Endothelial cell of umbilical vein (primary cell): ENCODE data around the gene MAPKAP1. TPM values are rescaled to one million over a fixed set of nuclear protein-coding genes. Genes with fewer than 3 reads are reported as not detected.
A peak's percentile ranks its signal among the peaks of the same experiment; 100 is the strongest.

Source experiments
- BruUV-seq: library from RNA; stranded (reverse); fragments of 400-500 nt; replicated peaks from 2 replicates; lab custom pipeline; 2021; lab: Mats Ljungman, UMichigan
- CTCF ChIA-PET: fragments of 300-600, 350-600 bp; sonication (Branson Sonifier 250); formaldehyde crosslinking; loops from one replicate; lab custom pipeline; 2021; ENCODE audit warnings: antibody characterized with exemption, inconsistent platforms; lab: Charles Lee
- POLR2A ChIA-PET: fragments of 300-600, 350-600 bp; sonication (Branson Sonifier 250); formaldehyde crosslinking; loops from one replicate; lab custom pipeline; 2021; ENCODE audit warnings: antibody characterized with exemption, inconsistent platforms; lab: Charles Lee
- DNase-seq: peaks from one replicate; pipeline ENCODE4 v3.0.0-alpha.2; 2011; ENCODE audit warnings: low read depth, low spot score
- FAIRE-seq: peaks from 2 replicates; lab custom pipeline; 2011; peaks lifted over from hg19 to GRCh38; lab: Jason Lieb, UNC
- H2AFZ ChIP-seq: 2 replicates; pipeline ENCODE4 v1.6.0; 2012; ENCODE audit warnings: low read depth, low read length, control low read depth, inconsistent platforms
- H3K27ac ChIP-seq: 2 replicates; pipeline ENCODE4 v1.5.1; 2011; ENCODE audit warnings: low read depth, mild to moderate bottlenecking, control low read depth, low read length, moderate library complexity; ENCODE audit not compliant: insufficient read depth
- H3K27me3 ChIP-seq, 2 experiments: 2 replicates each; pipeline versions ENCODE4 v1.6.0 to v1.6.1; 2011; ENCODE audit warnings: low read length in 2 of 2, mixed read lengths in 1 of 2; ENCODE audit not compliant: control insufficient read depth in 2 of 2, insufficient read depth in 2 of 2
- H3K36me3 ChIP-seq, 2 experiments: 2 replicates in 1 of 2; 3 replicates in 1 of 2; pipeline ENCODE4 v1.5.1; 2011; ENCODE audit warnings: low read length in 2 of 2, mild to moderate bottlenecking in 1 of 2, moderate library complexity in 1 of 2; ENCODE audit not compliant: control insufficient read depth in 2 of 2, insufficient read depth in 2 of 2; ENCODE audit errors: extremely low read depth in 1 of 2
- H3K4me1 ChIP-seq: 3 replicates; pipeline ENCODE4 v1.5.1; 2011; ENCODE audit warnings: mild to moderate bottlenecking, low read length; ENCODE audit not compliant: control insufficient read depth, insufficient read depth; ENCODE audit errors: extremely low read depth
- H3K4me2 ChIP-seq: 2 replicates; pipeline ENCODE4 v1.6.1; 2011; ENCODE audit warnings: low read length, control low read depth, mixed read lengths; ENCODE audit not compliant: insufficient read depth
- H3K4me3 ChIP-seq, 3 experiments: fragments of 200-600 bp in 1 of 3; sonication (generic), shearing (Covaris generic) in 1 of 3; replicated peaks in 1 of 3; 2 replicates each; pipeline ENCODE4 v1.5.1; 2011 to 2016; ENCODE audit warnings: control low read depth in 3 of 3, low read length in 3 of 3, mild to moderate bottlenecking in 2 of 3, inconsistent platforms in 1 of 3, low read depth in 1 of 3, moderate library complexity in 1 of 3; ENCODE audit not compliant: insufficient read depth in 1 of 3
- H3K79me2 ChIP-seq: 2 replicates; pipeline ENCODE4 v1.6.0; 2012; ENCODE audit warnings: low read length, inconsistent platforms; ENCODE audit not compliant: control insufficient read depth, insufficient read depth
- H3K9ac ChIP-seq: replicated peaks from 2 replicates; pipeline ENCODE3; 2011; ENCODE audit warnings: low read length, control low read depth; ENCODE audit not compliant: insufficient read depth; ENCODE audit errors: extremely low read depth
- H3K9me1 ChIP-seq: replicated peaks from 3 replicates; pipeline ENCODE4 v1.6.0; 2011; ENCODE audit warnings: mild to moderate bottlenecking, low read length; ENCODE audit not compliant: control insufficient read depth, insufficient read depth; ENCODE audit errors: extremely low read depth
- H3K9me3 ChIP-seq: replicated peaks from 2 replicates; pipeline ENCODE4 v1.5.1; 2012; ENCODE audit warnings: low read length, inconsistent platforms; ENCODE audit not compliant: control insufficient read depth, insufficient read depth
- H4K20me1 ChIP-seq: replicated peaks from 2 replicates; pipeline ENCODE3; 2011; ENCODE audit warnings: mild to moderate bottlenecking, low read length; ENCODE audit not compliant: control insufficient read depth, insufficient read depth; ENCODE audit errors: extremely low read depth
- CTCF ChIP-seq, 2 donors: IDR thresholded peaks; 1 replicate in 1 of 2; 2 replicates in 1 of 2; pipeline ENCODE4 v1.5.1; 2011; ENCODE audit warnings: low read length in 2 of 2, mild to moderate bottlenecking in 2 of 2, moderate library complexity in 2 of 2, control low read depth in 1 of 2, inconsistent platforms in 1 of 2, low read depth in 1 of 2; ENCODE audit not compliant: insufficient read depth in 1 of 2; ENCODE audit errors: extremely low read depth in 1 of 2
- EZH2 ChIP-seq: IDR thresholded peaks from 2 replicates; pipeline ENCODE4 v1.6.1; 2012; ENCODE audit warnings: borderline replicate concordance, low read depth, mild to moderate bottlenecking, moderate library complexity, low read length, inconsistent platforms; ENCODE audit not compliant: severe bottlenecking
- FOS ChIP-seq: IDR thresholded peaks from 2 replicates; pipeline ENCODE4 v1.6.1; 2011; ENCODE audit warnings: mild to moderate bottlenecking, low read length, moderate library complexity, borderline replicate concordance; ENCODE audit not compliant: insufficient read depth
- GATA2 ChIP-seq: IDR thresholded peaks from 2 replicates; pipeline ENCODE4 v1.7.0; 2011; ENCODE audit warnings: low read depth, mild to moderate bottlenecking, moderate library complexity, mixed read lengths, low read length; ENCODE audit not compliant: insufficient read length, insufficient read depth
- JUN ChIP-seq: IDR thresholded peaks from 2 replicates; pipeline ENCODE4 v1.6.1; 2011; ENCODE audit warnings: borderline replicate concordance, low read depth; ENCODE audit not compliant: insufficient read length, insufficient read depth
- MAX ChIP-seq: IDR thresholded peaks from 2 replicates; pipeline ENCODE4 v1.6.1; 2011; ENCODE audit not compliant: insufficient read depth, insufficient read length
- MYC ChIP-seq: IDR thresholded peaks from one replicate; pipeline ENCODE4 v1.6.1; 2011; ENCODE audit warnings: mild to moderate bottlenecking, low read depth, low read length
- POLR2A ChIP-seq: IDR thresholded peaks from 2 replicates; pipeline ENCODE4 v1.6.1; 2012; ENCODE audit warnings: low read depth, mild to moderate bottlenecking, control low read depth, low read length
- POLR2AphosphoS5 ChIP-seq: IDR thresholded peaks from 2 replicates; pipeline ENCODE4 v1.6.1; 2012; ENCODE audit warnings: low read depth, mild to moderate bottlenecking, control low read depth, low read length, moderate library complexity; ENCODE audit not compliant: insufficient read depth
- dilution Hi-C: fragments of 300-500 bp; cut with MboI; formaldehyde crosslinking; loops from one replicate; pipeline ENCODE4 v1.15.0; 2019; ENCODE audit warnings: low sequenced_read_pairs; ENCODE audit not compliant: extremely low pct_ligation_motif_present
- intact Hi-C: fragments of 100-400 bp; cut with micrococcal nuclease; formaldehyde crosslinking; loops from one replicate; pipeline ENCODE4 v1.10.0; 2022
- polyA plus RNA-seq, 4 experiments: library from polyadenylated mRNA; depleted of rRNA in 3 of 4; stranded (reverse) in 3 of 4; unstranded in 1 of 4; fragments of >200 nt; gene quantifications; 2 replicates each; pipeline versions ENCODE4 v1.2.1 to v1.2.3, GENCODE V29; 2011 to 2012; ENCODE audit warnings: missing spikeins in 1 of 4
- total RNA-seq: library from RNA; stranded (reverse); gene quantifications from 2 replicates; pipeline ENCODE4 v1.2.3, GENCODE V29; 2021

MAPKAP1 gene
- total and polyA plus RNA-seq, 2 donors (not counting 3 experiments of a cell fraction or from before 2014, with no cell fraction given), result 61.9 to 99.1 TPM

- Histone ChIP-seq H3K27me3 (peaks cover 3 to 4% of the 10 kb centered on the region in 2 experiments), H2AFZ (peak overlapping the region; percentile 45), H4K20me1 (no peaks in the 10 kb centered on the region), H3K9ac (no peak overlapping the region), H3K4me3 (peak overlapping the region in 2 of 3 experiments; percentile 22 to 92), H3K9me3 (no peaks in the 10 kb centered on the region), H3K36me3 (no peaks in the 10 kb centered on the region), H3K4me1 (peaks cover 21% of the 10 kb centered on the region), H3K79me2 (peaks cover 26% of the 10 kb centered on the region), H3K9me1 (no peaks in the 10 kb centered on the region), H3K4me2 (peak overlapping the region; percentile 51), H3K27ac (no peak overlapping the region)
- ChIA-PET CTCF (interaction anchor here (1.0 to 1.5 kb wide), 5 partner anchors 39 to 338 kb away, joined by 3 to 10 read pairs (median 6); partner anchors contain the start of gene MAPKAP1), POLR2A (interaction anchor here (0.7 to 1.0 kb wide), 2 partner anchors 39 to 47 kb away, joined by 3 to 5 read pairs; partner anchors contain the start of gene MAPKAP1)
- no TSS peak for BruUV-seq
- TF ChIP-seq MAX (no peak), POLR2AphosphoS5 (no peak), GATA2 (no peak), JUN (no peak)
- dilution Hi-C loops (no loop called here), intact Hi-C loops (loop anchor here (1.0 to 5.0 kb wide), 7 partner anchors 39 to 338 kb away; partner anchors contain the start of gene MAPKAP1)
- no peak for DNase-seq
- no peak for FAIRE-seq
Measured at GRCh38 chr9:125745682-125746016, 38.6 kb upstream of the MAPKAP1 start.

- DNase-seq (no peak), FAIRE-seq (no peak)
- Histone ChIP-seq H3K27me3 (peaks cover 3 to 4% of the 10 kb centered on the region in 2 experiments), H3K36me3 (no peaks in the 10 kb centered on the region), H3K4me1 (peaks cover 15% of the 10 kb centered on the region), H4K20me1 (no peaks in the 10 kb centered on the region), H3K4me3 (no peak overlapping the region), H3K9me1 (no peaks in the 10 kb centered on the region), H3K4me2 (no peak overlapping the region), H3K9ac (no peak overlapping the region), H3K79me2 (peaks cover 20% of the 10 kb centered on the region), H3K27ac (no peak overlapping the region), H3K9me3 (no peaks in the 10 kb centered on the region), H2AFZ (no peak overlapping the region)
- TF ChIP-seq JUN, result no peak
- no peak for TF ChIP-seq EZH2
- TF ChIP-seq GATA2, result no peak
- no peak for TF ChIP-seq FOS
- TF ChIP-seq POLR2AphosphoS5, result no peak
- no peak for TF ChIP-seq CTCF (IDR thresholded peaks at IDR 0.05; ENCODE audit: extremely low read depth in 1 of 2, insufficient read depth in 1 of 2, low read depth in 1 of 2, low read length in 2 of 2)
- TF ChIP-seq MYC, result no peak
- no peak for TF ChIP-seq POLR2A
- no peak for TF ChIP-seq MAX
- CTCF ChIA-PET, result interaction anchor here (1.3 to 1.5 kb wide), 3 partner anchors 110 to 337 kb away, joined by 3 to 10 read pairs (median 4); no protein-coding TSS in a partner anchor
- dilution Hi-C loops (no loop called here), intact Hi-C loops (loop anchor here (5.0 kb wide), 1 partner anchor 338 kb away; no protein-coding TSS in a partner anchor)
- POLR2A ChIA-PET, result interaction anchor here (0.8 kb wide), 1 partner anchor 38 kb away, joined by 5 read pairs; the partner anchor contains the start of gene MAPKAP1
- no TSS peak for BruUV-seq
Measured at GRCh38 chr9:125745018-125745417, 38.0 kb upstream of the MAPKAP1 start.
